HFF-Myc (cell line): ENCODE results near the gene FAM193B.
A peak's percentile ranks its signal among the peaks of the same experiment; 100 is the strongest.

Experiments
- DNase-seq: peaks from one replicate; pipeline ENCODE4 v3.0.0-alpha.2; 2011; ENCODE audit warnings: low read depth; ENCODE audit errors: extremely low read depth
- H3K4me3 ChIP-seq: replicated peaks from 2 replicates; pipeline ENCODE4 v1.5.1; 2011; ENCODE audit warnings: low read depth, mild to moderate bottlenecking, control low read depth, low read length
- CTCF ChIP-seq: IDR thresholded peaks from 2 replicates; pipeline ENCODE4 v1.5.1; 2012; ENCODE audit warnings: mild to moderate bottlenecking, low read depth, low read length, control low read depth; ENCODE audit errors: missing control alignments

FAM193B gene

GRCh38 chr5:177500685-177501522 is 53.5 kb downstream of the FAM193B start:
- no peak overlapping the region for H3K4me3 ChIP-seq
- peak; percentile 99 for TF ChIP-seq CTCF
- peak; percentile 67 for DNase-seq

- no peak overlapping the region for H3K4me3 ChIP-seq
- TF ChIP-seq CTCF = no peak
- DNase-seq = no peak
Measured at GRCh38 chr5:177499842-177500241, 54.5 kb downstream of the FAM193B start.

GRCh38 chr5:177498013-177498787 is 56.2 kb downstream of the FAM193B start:
- peak overlapping the region; percentile 80 for H3K4me3 ChIP-seq
- DNase-seq = no peak
- TF ChIP-seq CTCF = no peak

GRCh38 chr5:177497292-177498012 is 56.9 kb downstream of the FAM193B start, which contains the start of gene PDLIM7:
Gene PDLIM7 (minus strand): TSS chr5:177497604. CDS start chr5:177496512, 1,092 bp downstream.
- peak; percentile 9 for TF ChIP-seq CTCF
- H3K4me3 ChIP-seq = peak within 1 kb of the TSS; percentile 80
- peak; percentile 85 for DNase-seq

- TF ChIP-seq CTCF = no peak
- peak overlapping the region; percentile 80 for H3K4me3 ChIP-seq
- DNase-seq = peak; percentile 76
Measured at GRCh38 chr5:177496727-177497291, 57.6 kb downstream of the FAM193B start.

- peak; percentile 37 for TF ChIP-seq CTCF
- DNase-seq = no peak
- peak overlapping the region; percentile 80 for H3K4me3 ChIP-seq
Measured at GRCh38 chr5:177496070-177496726, 58.2 kb downstream of the FAM193B start.
